NCI-H2107 (cell line): ENCODE results near the gene CRYZ.

Experiments used
- DNase-seq: peaks from one replicate; lab custom pipeline; 2025; lab: John Stamatoyannopoulos, UW

The CRYZ gene

DNA sequence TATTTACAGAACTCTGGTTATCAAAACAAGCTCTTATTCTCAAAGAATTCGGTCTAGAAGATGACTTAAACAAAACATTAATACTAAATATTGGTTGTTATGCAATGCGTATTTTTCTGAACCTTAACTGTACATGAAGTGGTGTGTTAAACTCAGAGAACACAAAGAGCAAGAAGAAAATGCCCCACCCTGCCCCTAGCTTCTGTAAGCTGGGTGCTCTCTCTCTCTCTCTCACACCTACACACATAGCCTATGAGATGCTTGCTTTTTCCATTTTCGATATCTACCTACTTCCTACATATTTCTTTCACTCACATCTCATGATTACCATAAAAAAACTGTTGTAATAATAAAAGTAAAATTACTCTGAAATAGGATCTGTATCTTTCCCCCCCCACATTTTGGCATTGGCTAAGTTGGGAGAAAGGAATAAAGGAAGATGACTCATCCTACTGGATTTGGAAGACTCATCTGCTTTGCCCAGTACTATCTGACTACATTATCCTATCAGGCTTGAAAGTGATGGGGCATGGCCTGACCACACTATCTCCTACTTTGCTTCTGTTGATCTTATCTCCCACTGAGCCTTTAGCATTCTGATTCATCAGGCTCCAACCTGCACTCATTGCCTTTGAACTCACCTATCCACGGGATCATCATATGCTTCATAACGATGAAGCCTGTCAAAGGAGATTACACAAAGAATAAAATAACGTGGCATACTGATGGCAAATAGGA, 2.9 kb downstream of the CRYZ start:
- no peak for DNase-seq

DNA sequence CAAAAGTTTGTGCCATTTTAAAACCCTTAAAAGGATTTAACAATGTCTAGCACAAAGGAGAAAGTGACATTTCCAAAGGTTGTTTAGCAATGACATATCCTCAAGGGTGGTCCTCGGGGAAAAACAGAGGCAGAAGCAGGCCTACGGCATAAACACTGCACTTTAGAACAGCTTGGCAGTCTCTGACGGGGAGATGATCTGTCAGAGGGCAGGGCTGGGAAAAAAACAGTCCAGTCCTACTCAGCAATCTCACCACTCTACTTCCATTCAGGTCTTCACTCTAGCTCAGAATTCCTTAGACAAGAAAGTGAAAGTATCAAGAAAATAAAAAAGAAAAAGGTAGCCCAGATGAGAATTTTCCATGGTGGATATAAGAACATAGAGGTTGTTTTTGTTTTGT, 4.1 kb downstream of the CRYZ start:
- DNase-seq: no peak

GRCh38 chr1:74726063-74726462, 6.8 kb downstream of the CRYZ start:
- DNase-seq: no peak

DNA sequence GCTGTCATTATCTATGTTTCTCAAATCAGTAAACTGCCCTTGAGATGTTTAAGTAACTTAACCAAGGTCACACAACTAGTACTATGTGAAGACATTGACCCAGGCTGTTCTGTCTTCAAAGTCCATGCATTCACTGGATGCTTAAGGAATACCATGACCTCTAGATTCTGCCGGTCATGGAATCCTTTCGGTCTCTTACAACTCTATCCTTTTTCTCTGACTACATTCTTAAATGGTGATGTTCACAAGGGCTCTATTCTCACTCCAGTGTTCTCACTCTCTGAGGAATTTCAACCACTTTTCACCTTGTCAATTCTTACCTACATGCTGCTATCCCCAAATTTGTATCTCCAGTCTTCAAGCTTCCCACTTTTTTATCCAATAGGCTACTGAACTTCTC, 15.2 kb downstream of the CRYZ start:
- no peak for DNase-seq

GRCh38 chr1:74716822-74717221, 16.0 kb downstream of the CRYZ start:
- DNase-seq: no peak

DNA sequence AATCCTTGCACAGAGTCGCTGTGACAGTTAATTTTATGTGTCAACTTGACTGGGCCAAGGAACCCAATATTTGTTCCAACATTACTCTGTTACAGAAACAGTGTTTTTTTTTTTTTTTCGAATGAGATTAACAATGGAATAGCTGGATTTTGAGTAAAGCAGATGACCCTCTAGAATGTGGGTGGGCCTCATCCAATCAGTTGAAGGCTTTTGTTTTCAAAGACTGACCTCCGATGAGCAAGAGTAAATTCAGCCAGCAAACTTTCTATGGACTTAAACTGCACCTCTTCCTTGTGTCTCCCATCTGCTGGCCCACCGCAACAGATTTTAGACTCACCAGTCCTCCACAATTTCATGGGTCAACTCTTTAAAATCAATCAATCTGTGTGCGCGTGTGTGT, 17.0 kb downstream of the CRYZ start:
- no peak for DNase-seq

DNA sequence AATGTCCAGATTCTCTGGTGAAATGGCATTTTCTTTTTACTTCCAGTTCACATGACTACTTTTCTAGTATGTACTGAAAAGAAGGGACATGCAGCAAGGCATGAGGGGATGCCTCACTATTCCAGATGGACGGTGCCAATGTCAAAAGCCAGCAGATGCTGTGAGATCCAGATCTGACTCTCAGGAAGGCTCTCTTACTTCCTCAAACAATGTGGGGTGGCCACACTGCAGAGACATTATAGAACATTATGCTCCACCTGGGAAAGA, 17.7 kb downstream of the CRYZ start:
- DNase-seq: no peak

DNA sequence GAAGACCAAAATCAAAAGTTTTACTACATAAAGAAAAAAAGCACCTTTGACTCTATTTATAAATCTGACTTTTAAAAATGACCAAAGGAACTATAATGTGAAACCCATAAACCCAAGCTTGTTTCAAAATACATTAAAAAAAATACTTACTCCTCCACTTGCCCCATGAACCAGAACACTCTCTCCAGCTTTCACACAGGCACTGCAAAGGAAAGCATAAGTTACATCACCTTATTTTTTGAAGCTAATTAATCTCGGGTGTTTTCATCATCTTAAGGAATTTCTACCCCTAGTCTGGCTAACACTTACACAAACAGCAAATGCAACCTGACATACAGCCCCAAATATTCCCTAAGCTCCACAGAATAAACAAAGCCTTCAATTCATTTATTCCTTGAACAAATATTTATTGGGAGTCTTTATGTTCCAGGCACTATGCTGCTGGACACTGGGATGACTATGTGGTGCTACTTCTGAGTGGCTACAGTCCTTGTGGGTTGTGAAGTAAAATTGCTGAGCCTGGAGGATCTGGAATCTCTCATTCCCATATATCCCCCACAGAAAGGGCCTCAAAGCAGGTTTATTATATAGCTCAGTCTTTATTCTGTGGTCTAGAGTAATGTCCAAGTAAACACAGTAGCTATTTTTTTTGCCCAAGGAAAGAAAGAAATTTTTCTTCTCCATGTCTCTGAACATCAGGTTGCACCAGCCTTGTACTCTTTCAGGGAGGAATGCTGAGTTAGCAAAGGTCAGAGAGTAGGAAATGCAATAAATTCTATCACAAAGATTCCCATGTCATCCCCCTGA, 18.2 kb downstream of the CRYZ start:
- DNase-seq: no peak

GRCh38 chr1:74713849-74714248, 19.0 kb downstream of the CRYZ start:
- DNase-seq: no peak

- no peak for DNase-seq
Observed at GRCh38 chr1:74712881-74713280, 20.0 kb downstream of the CRYZ start.

DNA sequence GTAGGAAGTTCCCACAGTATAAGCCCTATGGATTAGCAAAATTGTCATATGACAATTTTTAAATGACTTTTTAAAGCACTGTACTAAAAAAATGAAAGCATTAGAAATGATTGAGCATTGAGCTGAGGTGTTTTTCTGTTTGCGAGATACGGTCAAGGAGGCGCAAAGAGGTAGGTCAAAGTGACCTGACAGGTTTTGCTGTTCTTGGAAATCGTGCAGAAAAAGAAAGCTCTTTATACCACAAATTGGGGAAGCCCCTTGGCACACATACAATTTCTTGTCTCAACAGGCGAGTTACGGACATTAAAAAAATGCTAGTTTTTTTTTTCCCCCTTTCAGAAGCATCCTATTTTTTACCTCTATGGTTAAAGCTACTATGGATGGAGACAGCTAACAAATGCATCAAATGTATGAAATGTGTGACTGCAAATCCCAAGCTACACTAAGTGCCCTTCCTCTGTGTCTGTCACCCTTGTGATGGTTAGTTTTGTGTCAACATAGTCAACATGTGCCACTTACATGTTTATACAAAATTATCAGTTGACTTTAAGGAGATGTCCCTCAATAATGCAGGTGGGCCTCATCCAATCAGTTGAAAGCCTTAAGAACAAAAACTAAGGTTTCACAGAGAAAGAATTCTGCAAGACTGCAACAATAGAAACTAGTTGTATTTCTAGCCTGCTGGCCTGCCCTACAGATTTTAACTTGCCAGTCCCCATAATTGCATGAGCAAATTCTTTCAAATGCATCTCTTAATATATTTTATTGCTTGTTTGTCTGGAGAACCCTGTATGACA, 29.3 kb downstream of the CRYZ start:
- DNase-seq: no peak

GRCh38 chr1:74699331-74699730, 33.5 kb downstream of the CRYZ start:
- DNase-seq: no peak

DNA sequence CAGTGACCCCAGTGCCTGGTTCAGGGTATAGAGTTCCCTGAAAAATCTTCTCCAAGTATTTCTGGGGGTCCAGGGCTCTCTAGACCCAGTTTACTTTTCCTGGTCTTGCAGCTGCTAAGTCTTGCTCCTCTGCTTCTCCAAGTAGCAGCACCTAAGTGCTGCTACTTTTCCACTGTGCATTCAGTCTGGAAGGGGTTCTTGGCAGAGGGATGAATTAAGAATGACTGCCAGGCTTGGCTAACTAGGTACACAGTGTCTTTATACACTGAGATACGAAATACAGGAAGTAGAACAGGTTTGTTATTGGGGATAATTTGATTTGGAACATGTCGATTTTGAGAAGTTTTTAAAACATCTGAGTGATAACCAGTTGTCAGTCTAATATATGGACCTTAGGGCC, 35.0 kb downstream of the CRYZ start:
- no peak for DNase-seq

DNA sequence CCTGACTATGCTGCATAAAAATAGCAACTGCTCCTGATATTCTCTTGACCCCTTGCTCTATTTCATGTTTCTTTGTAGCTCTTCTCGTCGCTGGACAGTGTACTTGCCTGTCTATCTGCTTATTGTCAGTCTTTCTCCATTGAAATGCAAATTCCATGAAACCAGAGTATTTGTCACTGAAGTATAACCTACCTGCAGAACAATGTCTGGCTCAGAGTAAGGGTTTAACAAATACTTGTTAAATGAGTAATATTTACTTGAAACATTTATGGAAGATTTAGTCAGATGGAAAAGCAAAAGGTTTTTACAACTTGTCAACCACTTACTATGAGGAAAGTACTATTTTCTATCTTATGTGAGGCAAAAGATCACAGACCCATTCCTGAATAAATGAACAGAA, 39.4 kb downstream of the CRYZ start:
- DNase-seq: no peak

DNA sequence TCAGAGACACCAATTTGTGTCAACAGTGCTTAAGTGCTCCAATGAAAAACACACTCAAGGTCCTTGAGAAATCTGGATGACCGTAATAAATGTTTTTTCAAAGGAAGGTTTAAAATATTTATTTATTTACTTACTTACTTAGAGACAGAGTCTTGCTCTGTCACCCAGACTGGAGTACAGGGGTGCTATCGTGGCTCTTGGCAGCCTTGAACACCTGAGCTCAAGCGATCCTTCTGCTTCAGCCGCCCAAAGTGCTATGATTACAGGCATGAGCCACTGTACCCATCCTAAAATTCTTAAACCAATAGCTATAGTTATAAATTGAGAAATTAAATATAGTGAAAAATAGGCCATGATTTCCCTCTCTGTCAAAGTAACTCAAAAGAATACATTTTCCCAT, 41.9 kb downstream of the CRYZ start:
- DNase-seq: no peak

DNA sequence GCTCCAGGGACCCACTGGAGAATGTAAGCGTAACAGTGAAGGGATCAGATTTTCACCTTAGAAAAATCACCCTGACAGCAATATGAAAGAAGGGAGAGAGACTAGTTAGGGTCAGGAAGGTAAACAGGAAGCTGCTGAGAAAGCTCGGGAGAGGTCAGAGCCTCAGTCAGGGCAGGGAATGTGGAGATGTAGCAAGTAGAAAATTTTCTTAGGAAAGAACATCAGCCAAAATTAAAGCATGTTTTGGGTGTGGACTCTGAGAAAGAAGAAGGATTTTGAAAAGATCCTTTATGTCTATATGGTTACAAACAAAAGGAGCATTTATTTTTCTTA, 42.5 kb downstream of the CRYZ start:
- no peak for DNase-seq

DNA sequence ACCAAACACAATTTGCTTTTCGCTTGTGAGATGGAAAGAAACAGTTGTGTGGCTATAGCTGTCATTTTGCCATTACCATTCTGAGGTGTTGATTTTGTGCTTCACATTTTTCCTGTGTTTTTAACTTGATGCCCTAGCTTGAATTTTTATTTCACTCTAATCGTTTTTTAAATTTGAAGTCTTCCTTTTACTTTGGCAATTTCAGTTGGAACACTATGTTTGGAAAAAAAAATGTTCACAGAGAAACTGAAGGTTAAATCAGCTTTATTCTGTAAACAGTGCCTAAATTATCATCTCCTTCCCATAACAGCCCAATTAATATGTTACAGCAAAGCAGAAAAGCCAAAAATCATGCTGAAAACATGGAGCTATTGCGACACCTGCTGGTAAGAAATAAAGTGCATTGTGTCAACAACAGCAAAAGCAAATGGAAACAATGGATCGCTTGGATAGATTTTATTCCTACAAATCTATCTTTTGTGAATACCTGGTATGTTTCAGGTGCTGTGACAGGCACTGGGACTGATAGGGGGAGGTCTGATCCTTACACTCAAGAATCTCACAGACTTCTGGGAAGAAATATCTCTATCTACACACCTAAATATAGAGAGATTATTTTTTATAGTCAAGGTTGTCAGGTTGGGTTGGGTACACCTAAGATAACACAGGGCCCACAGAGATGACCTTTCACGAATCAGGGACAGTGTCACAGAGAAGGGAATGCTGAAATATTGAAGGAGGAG, 43.1 kb downstream of the CRYZ start:
- peak; percentile 48 for DNase-seq

DNA sequence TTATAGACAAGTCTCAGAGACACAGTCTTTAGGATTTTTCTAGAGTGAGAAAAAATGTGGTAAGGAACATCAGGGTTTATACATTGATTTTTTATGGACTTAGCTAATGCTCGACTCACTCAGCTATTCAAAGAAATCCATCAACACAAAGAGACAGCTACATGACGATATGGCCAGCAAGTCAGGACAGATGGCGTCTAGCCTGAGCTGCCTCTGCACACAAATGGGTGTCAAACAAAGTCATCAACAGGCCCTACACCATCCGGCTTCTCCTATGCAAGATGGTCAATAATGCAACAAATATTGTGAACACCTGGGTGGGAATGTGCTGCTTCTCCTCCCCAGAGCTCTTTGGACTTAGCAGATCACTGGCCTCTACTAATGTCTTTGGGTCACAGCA, 45.9 kb downstream of the CRYZ start:
- no peak for DNase-seq

GRCh38 chr1:74684301-74684700, 48.5 kb downstream of the CRYZ start:
- DNase-seq: no peak

- no peak for DNase-seq
Observed at GRCh38 chr1:74683656-74684055, 49.2 kb downstream of the CRYZ start.

GRCh38 chr1:74681851-74682250, 51.0 kb downstream of the CRYZ start:
- DNase-seq: no peak

GRCh38 chr1:74681449-74681848, 51.4 kb downstream of the CRYZ start:
- no peak for DNase-seq

DNA sequence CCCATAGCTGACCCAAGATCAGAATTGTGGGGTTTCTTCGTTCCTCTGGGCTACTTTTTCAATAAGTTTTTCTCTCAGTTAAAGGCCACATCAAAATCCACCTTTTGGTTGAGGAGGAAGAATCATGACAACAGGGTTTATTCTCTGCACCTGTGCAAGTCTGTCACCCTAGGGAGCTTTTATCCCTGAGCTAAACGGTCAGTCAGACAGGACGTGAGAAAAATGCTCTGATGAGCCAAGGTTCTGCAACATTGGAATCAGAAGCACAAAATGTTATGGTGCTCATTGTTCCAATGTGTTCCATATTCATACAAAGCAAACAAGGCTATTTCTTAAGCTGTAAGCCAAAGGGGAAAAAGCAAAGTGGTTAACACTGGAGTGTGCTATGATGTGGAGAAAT, 51.8 kb downstream of the CRYZ start:
- no peak for DNase-seq
